Chondrocyte (in vitro differentiated cells): Measurements from ENCODE around the gene TBC1D8. TPM values are rescaled to one million over a fixed set of nuclear protein-coding genes. Genes with fewer than 3 reads are reported as not detected.
A peak's percentile ranks its signal among the peaks of the same experiment; 100 is the strongest.

Experiments
- DNase-seq: peaks from one replicate; pipeline ENCODE4 v3.0.0; 2021; ENCODE audit warnings: mixed read lengths, low spot score
- H3K27ac Mint-ChIP-seq: one replicate; pipeline ENCODE4 v1.8.0; 2021; ENCODE audit warnings: mild to moderate bottlenecking, moderate library complexity, mixed read lengths; ENCODE audit not compliant: unreplicated experiment
- H3K27me3 Mint-ChIP-seq: 2 replicates; pipeline ENCODE4 v1.8.0; 2021; ENCODE audit warnings: low read depth, mixed read lengths
- H3K36me3 Mint-ChIP-seq: 2 replicates; pipeline ENCODE4 v1.8.0; 2021; ENCODE audit warnings: low read depth, mixed read lengths
- H3K4me1 Mint-ChIP-seq: 2 replicates; pipeline ENCODE4 v1.8.0; 2021; ENCODE audit warnings: low read depth, mild to moderate bottlenecking, mixed read lengths
- H3K4me3 Mint-ChIP-seq: one replicate; pipeline ENCODE4 v1.8.0; 2021; ENCODE audit warnings: mild to moderate bottlenecking, moderate library complexity, mixed read lengths; ENCODE audit not compliant: unreplicated experiment
- H3K9me3 Mint-ChIP-seq: 2 replicates; pipeline ENCODE4 v1.8.0; 2021; ENCODE audit warnings: low read depth, mixed read lengths
- total RNA-seq: library from RNA; stranded (reverse); gene quantifications from 3 replicates; pipeline ENCODE4 v1.2.1, GENCODE V29; 2021
- TF ChIP-seq, protein P1 (sequence below): fragments of 200-600 bp; sonication (generic); IDR thresholded peaks from 2 replicates; pipeline ENCODE4 v1.5.0; 2021; ENCODE audit warnings: antibody characterized with exemption, mild to moderate bottlenecking, moderate library complexity

The TBC1D8 gene
- total RNA-seq, 1 donor from 2014 or later = 8.2 TPM

DNA sequence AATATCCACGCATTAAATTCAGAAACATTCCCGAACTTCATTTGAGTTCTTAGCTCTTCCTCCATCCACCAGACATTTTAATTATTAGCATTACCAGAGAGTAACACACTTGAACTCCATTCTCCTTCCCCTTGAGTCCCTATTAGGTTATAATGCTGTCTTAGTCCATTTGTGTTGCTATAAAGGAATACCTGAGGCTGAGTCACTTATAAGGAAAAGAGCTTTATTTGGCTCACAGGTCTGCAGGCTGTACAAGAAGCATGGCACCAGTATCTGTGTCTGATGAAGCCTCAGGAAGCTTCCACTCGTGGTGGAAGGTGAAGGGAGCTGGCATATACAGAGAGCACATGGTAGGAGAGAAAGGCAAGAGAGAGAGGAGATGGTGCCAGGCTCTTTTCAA is 25.4 kb downstream of the TBC1D8 start:
- H3K36me3 Mint-ChIP-seq = no peaks in the 10 kb centered on the region
- TF ChIP-seq, protein P1, sequence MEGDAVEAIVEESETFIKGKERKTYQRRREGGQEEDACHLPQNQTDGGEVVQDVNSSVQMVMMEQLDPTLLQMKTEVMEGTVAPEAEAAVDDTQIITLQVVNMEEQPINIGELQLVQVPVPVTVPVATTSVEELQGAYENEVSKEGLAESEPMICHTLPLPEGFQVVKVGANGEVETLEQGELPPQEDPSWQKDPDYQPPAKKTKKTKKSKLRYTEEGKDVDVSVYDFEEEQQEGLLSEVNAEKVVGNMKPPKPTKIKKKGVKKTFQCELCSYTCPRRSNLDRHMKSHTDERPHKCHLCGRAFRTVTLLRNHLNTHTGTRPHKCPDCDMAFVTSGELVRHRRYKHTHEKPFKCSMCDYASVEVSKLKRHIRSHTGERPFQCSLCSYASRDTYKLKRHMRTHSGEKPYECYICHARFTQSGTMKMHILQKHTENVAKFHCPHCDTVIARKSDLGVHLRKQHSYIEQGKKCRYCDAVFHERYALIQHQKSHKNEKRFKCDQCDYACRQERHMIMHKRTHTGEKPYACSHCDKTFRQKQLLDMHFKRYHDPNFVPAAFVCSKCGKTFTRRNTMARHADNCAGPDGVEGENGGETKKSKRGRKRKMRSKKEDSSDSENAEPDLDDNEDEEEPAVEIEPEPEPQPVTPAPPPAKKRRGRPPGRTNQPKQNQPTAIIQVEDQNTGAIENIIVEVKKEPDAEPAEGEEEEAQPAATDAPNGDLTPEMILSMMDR = no peak
- no peak overlapping the region for H3K4me3 Mint-ChIP-seq
- no peak for DNase-seq
- no peaks in the 10 kb centered on the region for H3K27me3 Mint-ChIP-seq
- H3K27ac Mint-ChIP-seq = no peak overlapping the region
- no peaks in the 10 kb centered on the region for H3K9me3 Mint-ChIP-seq
- peaks cover 33% of the 10 kb centered on the region for H3K4me1 Mint-ChIP-seq

DNA sequence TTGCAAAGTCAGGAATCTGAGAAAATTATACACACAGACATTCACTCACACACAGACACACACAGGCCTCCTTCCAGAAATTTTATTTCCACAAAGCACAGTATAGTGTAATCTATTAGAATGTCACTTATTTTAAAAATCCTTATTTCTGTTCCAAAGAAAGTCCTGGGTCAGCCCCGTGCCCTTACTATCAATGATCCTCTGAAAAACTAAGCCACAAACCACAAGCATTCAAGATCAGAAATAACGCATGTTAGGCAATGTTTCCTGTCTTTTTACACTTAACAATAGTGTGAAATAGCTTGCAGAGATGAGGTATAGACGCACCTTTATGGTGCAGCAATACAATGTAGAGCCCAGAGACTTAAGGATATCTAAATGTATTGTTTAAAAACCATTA is 25.8 kb downstream of the TBC1D8 start:
- Mint-ChIP-seq H3K36me3 (no peaks in the 10 kb centered on the region), H3K27me3 (no peaks in the 10 kb centered on the region), H3K4me3 (no peak overlapping the region), H3K9me3 (no peaks in the 10 kb centered on the region), H3K4me1 (peaks cover 38% of the 10 kb centered on the region), H3K27ac (peak overlapping the region; percentile 77)
- TF ChIP-seq, protein P1 = no peak
- DNase-seq = no peak

DNA sequence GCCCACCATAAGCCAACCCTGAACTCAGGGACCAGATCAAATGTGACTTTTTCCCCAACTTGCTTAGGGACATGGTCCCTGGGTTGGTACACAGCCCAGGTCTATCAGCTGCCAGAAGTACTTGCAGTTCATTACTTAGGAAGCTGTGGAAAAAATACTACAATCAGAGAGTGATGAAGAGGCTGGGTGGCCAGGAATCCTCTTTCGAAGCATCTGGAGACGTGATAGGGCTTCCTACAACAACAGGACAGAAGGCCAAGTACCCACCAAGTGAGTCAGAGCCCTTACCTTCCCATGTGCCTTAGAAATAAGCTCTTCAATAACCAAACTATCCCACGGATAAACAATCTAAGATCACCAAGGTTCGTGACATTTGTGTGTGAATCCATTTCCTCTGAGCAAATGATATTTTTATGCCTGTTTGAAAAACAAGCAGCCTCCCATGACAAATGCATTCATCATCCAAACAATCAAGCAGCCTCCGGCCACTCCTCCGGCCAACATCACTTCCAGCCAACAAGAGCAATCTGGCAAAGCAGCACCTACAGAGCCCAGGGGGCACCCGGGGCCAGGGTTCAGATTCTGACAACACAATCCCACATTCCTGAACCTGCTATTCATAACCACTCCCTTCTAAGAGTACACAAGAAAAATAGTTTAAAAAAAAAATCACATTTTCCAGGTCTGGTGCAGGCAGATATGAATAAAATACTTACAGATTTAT is 26.4 kb downstream of the TBC1D8 start:
- H3K4me3 Mint-ChIP-seq = no peak overlapping the region
- H3K4me1 Mint-ChIP-seq = peaks cover 43% of the 10 kb centered on the region
- no peaks in the 10 kb centered on the region for H3K36me3 Mint-ChIP-seq
- no peaks in the 10 kb centered on the region for H3K9me3 Mint-ChIP-seq
- H3K27me3 Mint-ChIP-seq = no peaks in the 10 kb centered on the region
- no peak for DNase-seq
- H3K27ac Mint-ChIP-seq = peak overlapping the region; percentile 77
- TF ChIP-seq, protein P1 = no peak

DNA sequence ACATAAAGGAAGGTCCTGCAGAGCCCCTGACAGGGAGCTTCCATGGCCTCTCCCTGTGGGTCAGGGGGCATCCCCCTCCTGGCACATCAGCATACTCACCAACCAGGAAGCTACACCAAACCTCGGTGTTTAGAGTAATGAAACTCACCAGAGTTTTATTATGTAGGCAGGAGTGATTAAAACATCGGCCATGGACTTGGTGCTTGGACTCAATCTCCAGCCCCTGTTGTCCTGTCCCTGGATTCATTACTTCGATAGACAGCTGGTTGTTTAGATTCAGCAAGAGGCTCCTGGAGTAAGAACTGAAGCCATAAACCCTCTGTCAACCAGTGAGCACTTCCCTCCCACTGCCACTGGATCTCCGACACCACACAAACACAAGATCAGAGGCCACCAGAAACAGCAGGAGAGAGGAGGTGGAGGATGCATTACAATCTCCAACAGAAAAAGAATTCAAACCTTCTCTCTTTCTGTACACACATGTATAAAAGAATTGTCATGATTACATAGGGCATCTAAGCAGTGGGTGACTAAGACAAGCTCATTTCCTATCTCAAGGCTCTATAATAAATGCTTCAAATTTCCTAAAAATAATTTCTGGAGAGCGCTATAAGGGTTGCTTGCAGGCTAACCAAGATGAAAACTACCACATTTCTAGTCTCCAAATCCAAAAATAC is 27.2 kb downstream of the TBC1D8 start:
- H3K27ac Mint-ChIP-seq = peak overlapping the region; percentile 77
- DNase-seq = no peak
- TF ChIP-seq, protein P1 = no peak
- H3K9me3 Mint-ChIP-seq = no peaks in the 10 kb centered on the region
- H3K27me3 Mint-ChIP-seq = no peaks in the 10 kb centered on the region
- H3K36me3 Mint-ChIP-seq = no peaks in the 10 kb centered on the region
- no peak overlapping the region for H3K4me3 Mint-ChIP-seq
- H3K4me1 Mint-ChIP-seq = peaks cover 52% of the 10 kb centered on the region

DNA sequence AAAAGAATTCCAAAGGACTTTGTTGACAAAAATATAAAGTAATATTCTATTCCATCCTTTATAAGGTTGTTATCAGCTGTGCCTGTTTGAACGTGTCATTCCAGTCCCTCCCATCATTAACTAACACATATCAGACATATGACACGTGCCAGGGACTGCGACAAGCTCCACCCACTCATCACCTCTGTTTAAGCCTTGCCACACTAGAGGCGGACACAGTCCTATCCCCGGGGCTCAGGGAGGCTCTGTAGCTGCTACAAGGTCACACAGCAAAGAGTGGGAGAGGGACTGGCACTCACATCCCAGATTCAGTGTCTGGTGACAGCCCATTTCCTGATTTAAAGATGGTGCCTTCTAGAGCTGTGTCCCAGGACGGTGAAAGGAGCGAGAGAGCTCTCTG is 30.0 kb downstream of the TBC1D8 start:
- DNase-seq = no peak
- Mint-ChIP-seq H3K27ac (peak overlapping the region; percentile 83), H3K36me3 (no peaks in the 10 kb centered on the region), H3K27me3 (no peaks in the 10 kb centered on the region), H3K9me3 (no peaks in the 10 kb centered on the region), H3K4me1 (peaks cover 52% of the 10 kb centered on the region), H3K4me3 (no peak overlapping the region)
- TF ChIP-seq, protein P1 = no peak
